ENCODE data around the gene FKBP5.
A peak's percentile ranks its signal among the peaks of the same experiment; 100 is the strongest.

The FKBP5 gene

GRCh38 chr6:35727231-35727934 is 38.7 kb upstream of the FKBP5 start:
- TF ChIP-seq CTCF (IDR thresholded peaks at IDR 0.05; ENCODE audit: low read depth, low read length) = no peak
- H3K4me3 ChIP-seq (ENCODE audit: low read depth, low read length) = peak overlapping the region; percentile 63

GRCh38 chr6:35725721-35726438 is 37.2 kb upstream of the FKBP5 start:
- H3K4me3 ChIP-seq (ENCODE audit: low read depth, low read length) = no peak overlapping the region
- no peak for TF ChIP-seq CTCF (IDR thresholded peaks at IDR 0.05; ENCODE audit: low read depth, low read length)

- no peak overlapping the region for H3K4me3 ChIP-seq (ENCODE audit: low read depth, low read length)
Observed at GRCh38 chr6:35725081-35725708, 36.5 kb upstream of the FKBP5 start.

GRCh38 chr6:35724471-35724870 is 35.8 kb upstream of the FKBP5 start:
- no peak overlapping the region for H3K4me3 ChIP-seq (ENCODE audit: low read depth, low read length)
- no peak for TF ChIP-seq CTCF (IDR thresholded peaks at IDR 0.05; ENCODE audit: low read depth, low read length)

More at GRCh38 chr6:35725081-35725708, 36.5 kb upstream of the FKBP5 start:
- no peak for TF ChIP-seq CTCF (IDR thresholded peaks at IDR 0.05; ENCODE audit: low read depth, low read length)

GRCh38 chr6:35724059-35724458 is 35.3 kb upstream of the FKBP5 start:
- TF ChIP-seq CTCF (IDR thresholded peaks at IDR 0.05; ENCODE audit: low read depth, low read length) = no peak
- H3K4me3 ChIP-seq (ENCODE audit: low read depth, low read length) = no peak overlapping the region

- no peak for TF ChIP-seq CTCF (IDR thresholded peaks at IDR 0.05; ENCODE audit: low read depth, low read length)
- no peak overlapping the region for H3K4me3 ChIP-seq (ENCODE audit: low read depth, low read length)
Observed at GRCh38 chr6:35723587-35723986, 34.9 kb upstream of the FKBP5 start.

Data from WI38 (cell line).